NCI-H187 (cell line): Measurements from ENCODE around the gene BAZ2A.
A peak's percentile ranks its signal among the peaks of the same experiment; 100 is the strongest.
"Not testable (repeated sequence)": the region's sequence is repeated elsewhere in the genome, so short reads cannot be mapped to it uniquely, and the experiment has no call there.

Experiments
- DNase-seq, 2 experiments: peaks; one replicate each; lab custom pipeline; 2025; lab: John Stamatoyannopoulos, UW

The BAZ2A gene

DNA sequence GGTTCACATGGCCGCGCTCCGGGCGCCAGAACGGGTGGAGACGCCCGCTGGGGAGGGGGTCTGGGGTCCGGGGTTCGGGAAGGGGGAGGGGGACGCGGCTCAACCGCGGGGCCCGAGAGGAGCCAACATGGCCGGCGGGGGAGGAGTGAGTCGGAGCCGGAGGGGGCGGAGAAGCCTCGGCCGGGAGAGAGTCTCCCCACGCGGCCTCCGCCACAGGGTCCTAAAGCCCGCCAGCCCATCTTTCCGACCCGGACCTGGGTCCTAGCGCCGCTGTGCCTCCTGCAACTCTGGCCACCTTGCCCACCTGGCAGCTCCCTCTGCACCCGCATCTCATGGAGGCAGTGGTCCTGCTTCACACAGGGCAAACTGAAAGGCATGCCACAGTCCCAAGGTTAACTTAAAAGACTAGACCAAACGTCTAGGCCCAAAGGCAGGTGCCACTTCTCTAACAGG, at the start of gene BAZ2A:
Gene BAZ2A, minus strand, starts transcription at position 147 of the 453 bp plus-strand sequence. CDS start 12,796 bp downstream, outside the sequence.
- peak; percentile 45 to 81 for DNase-seq

- no peak for DNase-seq
Measured at GRCh38 chr12:56678852-56679251, 48.7 kb upstream of the BAZ2A start.

GRCh38 chr12:56677680-56678079, 47.6 kb upstream of the BAZ2A start:
- DNase-seq, result no peak

- no peak for DNase-seq
Measured at GRCh38 chr12:56676851-56677580, 46.9 kb upstream of the BAZ2A start.

- DNase-seq, result no peak
Measured at GRCh38 chr12:56671608-56672007, 41.5 kb upstream of the BAZ2A start.

DNA sequence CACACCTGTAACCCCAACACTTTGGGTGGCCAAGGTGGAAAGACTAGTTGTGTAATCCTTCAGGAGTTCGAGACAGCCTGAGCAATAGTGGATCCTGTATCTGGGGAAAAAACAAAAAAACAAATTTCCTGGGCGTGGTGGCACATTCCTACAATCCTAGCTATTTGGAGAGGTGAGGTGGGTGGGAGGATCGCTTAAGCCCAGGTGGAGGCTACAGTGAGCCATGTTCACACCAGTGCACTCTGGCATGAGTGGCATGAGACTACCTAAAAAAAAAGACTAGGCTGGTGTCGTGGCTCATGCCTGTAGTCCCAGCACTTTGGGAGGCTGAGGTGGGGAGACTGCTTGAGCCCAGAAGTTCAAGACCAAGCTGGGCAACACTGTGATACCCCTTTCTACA, 40.7 kb upstream of the BAZ2A start:
- DNase-seq, result no peak

GRCh38 chr12:56668197-56668457, 38.0 kb upstream of the BAZ2A start:
- DNase-seq, result no peak

DNA sequence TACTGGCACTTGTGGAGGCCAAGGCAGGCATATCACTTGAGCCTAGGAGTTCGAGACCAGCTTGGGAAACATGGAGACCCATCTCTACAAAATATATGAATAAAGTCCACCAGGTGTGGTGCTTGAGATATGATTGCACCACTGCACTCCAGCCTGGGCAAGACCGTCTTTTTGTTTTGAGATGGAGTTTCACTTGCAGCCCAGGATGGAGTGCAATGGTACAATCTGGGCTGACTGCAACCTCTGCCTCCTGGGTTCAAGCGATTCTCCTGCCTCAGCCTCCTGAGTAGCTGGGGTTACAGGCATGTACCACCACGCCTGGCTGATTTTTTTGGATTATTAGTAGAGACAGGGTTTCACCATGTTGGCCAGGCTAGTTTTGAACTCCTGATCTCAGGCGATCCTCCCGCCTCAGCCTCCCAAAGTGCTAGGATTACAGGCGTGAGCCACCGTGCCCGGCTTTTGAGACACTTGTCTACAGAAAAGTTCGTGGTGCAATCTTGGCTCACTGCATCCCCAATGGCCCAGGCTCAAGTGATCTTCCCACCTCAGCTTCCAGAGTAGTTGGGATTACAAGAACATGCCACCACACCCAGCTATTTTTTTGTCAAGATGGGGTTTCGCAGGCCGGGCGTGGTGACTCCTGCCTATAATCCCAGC, 32.0 kb upstream of the BAZ2A start:
- DNase-seq, result no peak

DNA sequence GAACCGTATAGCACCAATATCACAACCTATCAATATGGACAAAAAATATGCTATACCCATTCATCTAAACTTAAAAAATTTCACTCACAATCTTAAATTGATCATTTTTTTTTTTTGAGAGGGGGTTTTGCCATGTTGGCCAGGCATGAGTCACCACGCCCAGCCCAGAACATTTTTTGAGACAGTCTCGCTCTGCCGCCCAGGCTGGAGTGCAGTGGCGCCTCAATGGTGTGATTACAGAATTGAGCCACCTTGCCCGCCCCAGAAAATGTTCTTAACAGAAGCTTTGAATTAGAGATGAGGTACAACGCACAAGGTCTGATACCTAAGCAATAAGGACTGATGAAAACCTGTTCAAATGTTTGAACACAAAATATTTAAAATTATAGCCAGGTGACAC, 31.4 kb upstream of the BAZ2A start:
- no peak for DNase-seq

DNA sequence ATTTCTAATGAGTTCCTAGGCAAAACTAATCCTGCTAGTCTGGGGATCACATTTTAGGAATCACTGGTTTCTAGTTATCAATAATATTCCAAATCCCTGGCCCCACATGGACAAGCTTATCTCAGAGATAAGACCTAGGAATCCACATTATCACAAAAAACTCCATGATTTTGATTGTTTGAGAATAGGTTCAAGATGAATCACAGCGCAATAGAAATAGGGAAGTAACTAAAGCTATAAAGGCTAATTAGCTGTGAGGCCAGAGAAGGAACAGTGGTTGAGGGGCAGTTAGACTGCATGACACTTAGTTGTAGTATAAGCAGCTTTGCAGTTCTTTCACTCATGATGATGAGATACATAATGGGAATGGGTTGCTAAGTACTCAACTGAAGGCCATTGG, 28.8 kb upstream of the BAZ2A start:
- no peak for DNase-seq

DNA sequence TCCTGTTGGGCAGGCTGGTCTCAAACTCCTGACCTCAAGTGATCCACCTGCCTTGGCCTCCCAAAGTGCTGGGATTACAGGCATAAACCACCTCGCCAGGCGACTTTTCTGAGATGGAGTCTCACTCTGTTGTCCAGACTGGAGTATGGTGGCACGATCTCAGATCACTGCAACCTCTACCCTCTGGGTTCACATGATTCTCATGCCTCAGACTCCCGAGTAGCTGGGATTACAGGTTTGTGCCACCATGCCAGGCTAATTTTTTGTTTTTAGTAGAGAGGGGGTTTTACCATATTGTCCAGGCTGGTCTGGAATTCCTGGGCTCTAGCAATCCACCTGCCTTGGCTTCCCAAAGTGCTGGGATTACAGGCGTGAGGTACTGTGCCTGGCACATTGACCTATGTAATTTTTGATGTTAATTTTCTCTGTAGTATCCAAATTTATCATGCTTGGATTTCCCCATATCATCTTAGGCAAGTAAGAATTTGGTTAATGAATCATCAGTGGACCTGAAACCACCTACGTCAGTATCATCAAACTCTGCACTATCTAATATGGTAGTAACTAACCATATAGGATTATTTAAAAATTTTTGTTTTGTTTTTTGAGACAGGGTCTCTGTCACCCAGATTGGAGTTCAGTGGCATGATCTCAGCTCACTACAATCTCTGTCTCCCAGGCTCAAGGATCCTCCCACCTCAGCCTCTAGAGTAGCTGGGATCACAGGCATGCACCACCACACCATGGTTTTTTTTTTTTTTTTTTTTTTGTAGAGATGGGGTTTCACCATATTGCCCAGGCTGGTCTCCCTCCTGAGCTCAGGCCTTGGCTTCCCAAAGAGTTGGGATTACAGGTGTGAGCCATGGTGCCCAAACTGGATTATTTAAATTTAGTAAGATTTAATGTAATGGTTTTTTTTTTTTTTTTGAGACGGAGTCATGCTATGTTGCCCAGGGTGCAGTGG, 27.6 kb upstream of the BAZ2A start:
- no peak for DNase-seq

GRCh38 chr12:56653781-56654180, 23.7 kb upstream of the BAZ2A start:
- not testable (repeated sequence) for DNase-seq

DNA sequence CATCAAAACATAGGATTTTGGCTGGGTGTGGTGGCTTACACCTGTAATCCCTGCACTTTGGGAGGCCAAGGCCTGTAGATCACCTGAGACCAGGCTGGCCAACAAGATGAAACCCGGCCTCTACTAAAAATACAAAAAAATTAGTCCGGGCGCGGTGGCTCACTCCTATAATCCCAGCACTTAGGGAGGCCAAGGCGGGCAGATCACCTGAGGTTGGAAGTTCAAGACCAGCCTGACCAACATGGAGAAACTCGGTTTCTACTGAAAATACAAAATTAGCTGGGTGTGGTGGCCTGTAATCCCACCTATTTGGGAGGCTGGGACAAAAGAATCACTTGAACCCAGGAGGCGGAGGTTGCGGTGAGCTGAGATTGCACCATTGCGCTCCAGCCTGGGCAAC, 17.9 kb upstream of the BAZ2A start:
- DNase-seq, result not testable (repeated sequence)

DNA sequence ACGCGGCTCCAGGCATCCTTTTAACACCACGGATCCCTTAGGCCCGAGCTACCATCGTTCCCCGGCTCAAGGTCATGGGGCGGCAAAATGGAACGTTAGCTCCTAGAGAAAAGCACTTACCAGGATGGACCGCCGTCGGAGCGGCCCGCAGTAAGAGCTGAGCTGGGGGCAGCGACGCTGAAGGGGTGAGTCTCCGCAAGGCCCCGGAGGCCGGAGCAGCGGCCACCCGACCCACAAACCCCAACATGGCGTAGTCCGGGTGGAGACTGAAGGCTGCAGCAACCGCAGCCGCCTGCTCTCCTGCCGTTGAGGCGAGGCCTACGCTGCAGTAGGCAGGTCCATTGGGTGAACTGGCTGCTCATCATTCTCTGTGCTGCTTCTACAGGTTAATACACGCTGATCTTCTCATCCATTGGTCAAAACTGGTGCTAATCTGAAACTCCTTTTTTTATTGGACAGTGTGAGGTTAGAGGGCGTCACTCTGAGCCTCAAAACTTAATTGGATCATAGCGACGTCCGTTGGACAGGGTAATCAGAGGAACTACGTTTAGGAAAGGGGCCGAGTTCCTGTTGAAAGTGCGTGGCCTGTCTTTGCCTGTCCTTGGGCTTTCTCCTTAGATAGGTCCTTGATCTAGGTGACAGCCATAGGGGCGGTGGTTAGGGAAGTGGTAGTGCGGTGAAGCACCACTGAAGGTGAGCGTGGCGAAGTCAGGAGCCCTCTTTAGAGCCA, 15.8 kb upstream of the BAZ2A start, which contains the start of gene ATP5F1B:
Gene ATP5F1B, minus strand, starts transcription at position 268 of the 730 bp plus-strand sequence. Its CDS starts 21 bp downstream, at position 247.
- peak; percentile 96 to 97 for DNase-seq

DNA sequence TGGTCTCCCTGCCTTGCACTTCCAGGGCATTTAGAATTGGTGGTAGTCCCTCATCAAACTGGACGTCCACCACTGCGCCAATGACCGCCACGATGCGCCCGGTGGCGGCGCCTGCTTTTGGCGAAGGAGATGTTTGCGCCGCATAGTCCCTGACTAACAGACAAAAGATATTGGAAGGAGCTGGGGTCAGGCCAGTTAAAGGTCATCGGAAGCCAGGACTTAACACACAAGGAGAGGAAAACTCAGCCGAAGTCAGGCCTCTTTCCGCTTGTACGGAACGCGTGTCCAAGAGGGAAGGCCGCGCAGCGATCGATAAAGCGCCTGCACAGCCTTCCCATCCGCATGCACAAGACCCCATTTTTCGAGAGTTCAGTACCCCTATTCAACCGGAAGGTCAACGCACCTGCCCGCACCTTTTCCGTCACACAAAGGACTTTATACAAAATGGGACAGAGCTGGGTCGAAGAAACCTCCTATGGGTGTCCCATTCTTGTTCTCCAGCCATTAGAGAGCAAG, 15.1 kb upstream of the BAZ2A start:
- peak in 1 of 2 experiments; percentile 55 for DNase-seq

DNA sequence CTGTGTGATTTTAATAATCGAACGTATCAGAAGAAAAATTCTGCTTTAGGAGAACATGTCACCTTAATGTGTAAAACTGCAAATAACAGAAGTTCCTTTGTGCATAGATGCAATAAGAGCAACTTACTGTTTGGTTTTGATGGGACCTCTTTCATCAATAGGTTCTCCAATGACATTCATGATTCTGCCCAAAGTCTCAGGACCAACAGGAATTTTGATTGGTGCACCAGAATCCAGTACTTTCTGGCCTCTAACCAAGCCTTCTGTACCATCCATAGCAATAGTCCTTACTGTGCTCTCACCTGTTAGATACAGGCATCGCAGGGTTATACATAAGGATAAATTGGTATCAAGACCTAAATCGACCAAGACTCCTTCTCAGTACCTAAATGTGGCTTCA, 14.5 kb upstream of the BAZ2A start:
- DNase-seq, result no peak

DNA sequence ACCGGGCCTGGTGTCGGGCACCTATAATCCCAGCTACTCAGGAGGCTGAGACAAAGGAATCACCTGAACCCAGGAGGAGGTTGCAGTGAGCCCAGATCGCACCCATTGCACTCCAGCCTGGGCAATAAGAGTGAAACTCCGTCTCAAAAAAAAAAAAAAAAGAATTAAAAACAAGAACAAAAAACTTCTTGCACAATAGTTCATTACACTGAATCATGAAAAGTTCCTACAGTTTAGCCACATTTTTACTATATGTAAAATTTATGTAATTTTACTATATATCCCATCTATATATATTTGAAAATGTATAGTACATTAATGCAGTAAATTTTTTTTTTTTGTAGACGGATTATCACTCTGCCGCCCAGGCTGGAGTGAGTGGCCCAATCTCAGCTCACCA, 11.1 kb upstream of the BAZ2A start:
- DNase-seq, result no peak

GRCh38 chr12:56637621-56638020, 7.5 kb upstream of the BAZ2A start:
- no peak for DNase-seq

- peak; percentile 99 to 100 for DNase-seq
Measured at GRCh38 chr12:56636675-56637540, 6.8 kb upstream of the BAZ2A start.
